DMS 273 treated with DMSO at 0.1 percent for 48 hours (cell line): Measurements from ENCODE around the gene DYRK2.

Experiments
- DNase-seq: peaks from one replicate; lab custom pipeline; 2025; lab: John Stamatoyannopoulos, UW

DYRK2 gene

DNA sequence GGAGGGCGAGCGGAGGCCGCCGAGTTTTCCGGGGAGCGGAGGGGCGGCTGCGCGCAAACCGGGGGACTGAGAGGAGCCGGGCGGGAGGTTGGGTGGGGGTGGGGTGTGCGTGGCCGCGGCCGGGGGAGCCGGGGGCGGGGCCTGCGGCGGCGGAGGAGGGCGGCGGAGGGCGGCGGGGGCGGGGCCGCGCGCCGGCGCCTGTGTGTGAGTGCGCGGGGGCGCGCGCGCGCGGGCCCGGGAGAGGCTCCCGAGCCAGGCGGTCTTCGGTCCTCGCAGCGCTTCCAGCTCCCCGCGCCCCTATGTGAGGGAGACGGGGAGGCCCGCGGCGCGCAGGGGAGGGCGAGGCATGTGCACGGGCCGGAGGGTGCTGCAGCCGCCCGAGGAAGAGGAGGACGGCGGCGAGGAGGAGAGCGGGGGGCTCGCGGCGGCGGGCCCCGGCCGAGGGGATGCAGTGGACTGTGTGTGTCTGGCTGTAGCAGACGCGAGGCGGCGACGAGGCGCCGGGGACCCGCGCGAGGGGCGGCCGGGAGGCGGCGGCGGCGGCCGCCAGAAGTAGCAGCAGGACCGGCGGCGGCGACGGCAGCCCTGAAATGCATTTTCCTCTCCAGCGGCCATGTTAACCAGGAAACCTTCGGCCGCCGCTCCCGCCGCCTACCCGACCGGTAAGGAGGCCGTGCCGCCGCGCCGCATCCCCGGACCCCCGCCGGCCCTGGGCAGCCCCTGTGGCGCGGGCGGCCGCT lies at the start of gene DYRK2:
Gene DYRK2, plus strand, starts transcription at position 225 of the 740 bp plus-strand sequence. Its CDS starts 389 bp downstream, at position 614.
- peak; percentile 49 for DNase-seq

DNA sequence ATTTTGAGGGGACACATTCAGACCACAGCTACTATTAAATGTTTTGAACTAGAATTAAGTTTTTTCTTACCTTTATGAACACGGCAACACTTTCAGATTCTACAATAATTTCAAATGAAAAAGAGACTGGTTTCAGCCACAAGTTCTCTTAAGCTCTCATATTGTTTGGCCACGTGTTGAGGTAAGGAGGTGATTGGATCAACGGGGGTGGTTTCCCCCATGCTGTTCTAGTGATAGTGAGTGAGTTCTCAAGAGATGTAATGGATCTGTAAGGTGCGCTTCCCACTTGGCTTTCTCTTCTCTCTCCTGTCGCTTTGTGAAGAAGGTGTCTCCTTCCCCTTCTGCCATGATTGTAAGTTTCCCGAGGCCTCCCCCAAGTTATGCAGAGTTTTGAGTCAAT lies 48.9 kb upstream of the DYRK2 start:
- DNase-seq: no peak

DNA sequence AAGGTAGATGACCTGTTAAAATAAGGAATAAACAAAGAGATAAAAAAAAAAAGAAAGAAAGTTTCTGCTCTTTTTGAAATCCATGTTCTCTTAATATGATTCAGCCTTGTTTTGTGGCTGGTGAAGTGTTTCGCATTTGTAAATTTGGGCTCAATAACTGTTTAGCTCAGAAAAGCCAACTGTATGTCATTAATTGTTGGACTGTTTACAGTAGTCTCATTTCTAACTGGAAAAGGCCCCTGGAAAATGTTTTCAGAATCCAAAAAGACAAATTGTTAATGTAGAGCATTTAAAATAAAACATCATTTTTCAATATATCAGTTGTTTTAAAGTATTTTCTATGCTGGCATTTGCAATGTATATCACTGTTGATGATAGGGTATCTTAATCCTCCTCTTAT lies 47.4 kb upstream of the DYRK2 start:
- no peak for DNase-seq

- DNase-seq: peak; percentile 50
Observed at GRCh38 chr12:67609226-67609870, 39.2 kb upstream of the DYRK2 start.

- no peak for DNase-seq
Observed at GRCh38 chr12:67613040-67613439, 35.5 kb upstream of the DYRK2 start.

GRCh38 chr12:67617629-67618028 lies 30.9 kb upstream of the DYRK2 start:
- no peak for DNase-seq

- DNase-seq: no peak
Observed at GRCh38 chr12:67618303-67618702, 30.2 kb upstream of the DYRK2 start.

- DNase-seq: no peak
Observed at GRCh38 chr12:67621112-67621511, 27.4 kb upstream of the DYRK2 start.

- no peak for DNase-seq
Observed at GRCh38 chr12:67621926-67622325, 26.6 kb upstream of the DYRK2 start.

GRCh38 chr12:67623259-67623658 lies 25.3 kb upstream of the DYRK2 start:
- DNase-seq: no peak

DNA sequence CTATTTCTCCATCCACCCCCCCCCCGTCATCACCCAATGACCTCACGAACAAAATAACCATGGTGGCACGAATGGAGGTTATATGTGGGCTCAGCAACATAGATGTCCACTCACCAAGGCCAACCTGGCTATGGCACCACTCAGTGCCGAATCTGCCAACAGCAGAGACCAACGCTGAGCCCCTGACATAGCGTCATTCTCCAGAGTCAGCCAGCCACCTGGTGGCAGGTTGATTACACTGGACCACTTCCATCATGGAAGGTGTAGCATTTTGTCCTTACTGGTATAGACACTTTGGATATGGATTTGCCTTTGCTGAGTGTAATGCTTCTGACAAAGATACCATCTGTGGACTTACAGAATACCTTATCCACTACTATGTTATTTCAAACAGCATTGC lies 24.2 kb upstream of the DYRK2 start:
- no peak for DNase-seq

- no peak for DNase-seq
Observed at GRCh38 chr12:67625004-67625403, 23.5 kb upstream of the DYRK2 start.

DNA sequence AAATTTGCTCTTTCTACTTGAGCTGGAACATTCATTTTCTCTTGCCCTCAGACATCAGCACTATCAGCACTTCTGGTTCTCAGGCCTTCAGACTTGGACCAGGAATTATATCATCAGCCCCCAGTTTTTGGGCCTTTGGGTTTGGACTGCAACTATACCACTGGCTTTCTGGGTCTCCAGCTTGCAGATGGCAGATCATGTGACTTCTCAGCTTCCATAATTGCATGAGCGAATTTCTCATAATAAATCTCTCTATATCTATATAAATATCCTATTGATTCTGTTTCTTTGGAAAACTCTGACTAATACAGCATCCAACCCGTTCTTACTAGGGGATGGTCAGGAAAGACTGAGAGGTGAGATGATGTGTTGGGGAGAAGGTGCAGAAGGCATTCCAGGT lies 22.4 kb upstream of the DYRK2 start:
- no peak for DNase-seq

DNA sequence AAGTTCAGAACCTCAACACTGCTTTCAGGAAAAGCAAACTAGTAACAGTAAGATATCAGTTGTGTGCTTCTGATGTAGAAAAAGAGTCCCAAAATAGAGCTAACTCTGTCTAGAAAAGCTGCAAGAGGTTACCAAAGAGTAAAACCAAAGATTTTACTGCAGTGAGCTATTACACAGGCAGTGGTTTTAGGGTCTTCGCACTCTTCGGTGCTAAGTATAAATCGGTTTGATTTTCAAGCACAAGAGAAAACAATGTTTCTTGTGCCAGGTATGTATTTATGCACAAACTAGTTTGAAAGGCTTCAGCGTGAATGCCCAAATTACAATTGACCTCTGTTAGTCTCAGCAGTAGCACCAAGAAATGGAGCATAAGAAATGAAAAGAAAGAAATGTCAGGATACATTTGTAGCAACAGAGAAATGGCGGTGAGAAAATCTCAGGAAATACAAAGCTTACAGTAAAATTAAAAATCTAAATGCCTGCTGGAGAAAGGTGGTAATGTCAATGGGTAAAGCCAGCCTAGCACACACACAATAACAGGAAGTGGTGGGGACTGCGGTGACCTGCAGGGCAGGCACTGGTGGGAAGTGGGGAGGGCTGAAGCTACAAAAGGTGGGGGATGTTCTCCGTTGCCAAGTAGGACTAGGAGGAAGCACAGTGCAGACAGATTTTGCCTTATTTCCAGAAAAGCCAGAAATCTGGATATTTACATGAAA lies 18.0 kb upstream of the DYRK2 start:
- DNase-seq: no peak

GRCh38 chr12:67632005-67632404 lies 16.5 kb upstream of the DYRK2 start:
- DNase-seq: no peak

DNA sequence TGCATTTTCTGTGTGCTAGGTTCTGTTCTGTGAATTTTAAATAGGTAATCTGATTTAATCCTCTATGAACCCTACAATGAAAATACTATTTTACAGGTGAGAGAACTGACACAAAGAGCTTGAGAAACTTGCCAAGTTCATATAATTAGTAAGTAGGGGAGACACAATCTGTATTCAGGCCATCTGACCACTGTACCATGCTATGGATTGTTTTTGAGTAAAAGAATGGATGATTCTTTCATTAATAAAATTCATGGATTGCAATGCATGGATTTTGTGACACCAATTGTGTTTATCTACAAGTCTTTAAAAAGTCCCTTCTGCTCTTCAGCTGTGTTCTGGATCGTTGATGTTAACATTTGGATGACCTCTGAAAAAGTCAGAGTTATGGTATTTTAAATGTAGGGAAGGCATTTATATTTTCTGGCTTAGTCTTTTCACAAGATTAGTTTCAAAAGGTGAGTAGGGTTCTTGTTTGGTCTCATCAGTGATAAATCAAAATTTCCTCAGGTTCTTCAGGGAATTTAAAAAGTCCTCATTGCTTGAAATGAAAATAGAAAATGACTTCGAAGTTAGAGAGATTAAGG lies 15.4 kb upstream of the DYRK2 start:
- DNase-seq: no peak

DNA sequence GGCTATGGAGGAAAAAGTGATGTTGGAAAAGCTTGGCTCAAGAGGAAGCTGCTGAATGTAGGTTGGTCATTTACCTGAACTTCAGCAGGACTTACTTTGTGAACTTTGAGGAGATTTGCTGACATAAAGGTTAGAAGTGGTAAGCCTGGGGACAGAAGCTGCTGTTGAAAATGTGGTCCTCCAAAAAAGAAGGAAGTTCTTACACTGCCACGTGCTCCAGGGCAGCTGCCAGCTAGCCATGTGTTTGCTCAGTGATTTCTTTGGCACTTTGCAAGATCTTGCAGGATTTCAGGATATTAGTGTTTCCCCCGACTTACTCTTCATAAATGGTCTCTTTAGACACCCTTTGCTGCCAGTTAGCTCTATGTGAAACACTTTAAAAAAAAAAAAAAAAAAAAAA lies 14.8 kb upstream of the DYRK2 start:
- DNase-seq: no peak

DNA sequence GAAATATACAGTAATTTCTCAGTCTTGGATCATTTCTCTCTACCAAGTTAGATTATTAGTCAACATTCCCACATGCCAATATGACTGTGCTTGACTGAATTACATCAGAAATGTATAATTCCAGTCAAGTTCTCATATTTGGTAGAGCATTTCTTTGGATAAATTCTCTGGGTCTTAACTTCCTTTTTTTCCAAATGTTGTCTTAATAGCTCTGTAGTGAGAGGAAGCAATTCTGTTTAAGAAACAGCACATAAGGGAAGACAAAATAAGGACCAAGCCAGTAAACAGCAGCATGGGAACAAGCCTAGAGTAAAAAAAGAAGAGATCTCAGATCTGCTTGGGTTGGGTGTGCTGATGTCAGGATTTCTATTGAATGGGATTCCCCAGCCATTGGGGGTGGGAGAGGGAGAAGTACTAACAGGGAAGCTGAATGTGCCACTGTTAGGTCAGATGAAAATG lies 14.2 kb upstream of the DYRK2 start:
- no peak for DNase-seq

- no peak for DNase-seq
Observed at GRCh38 chr12:67637718-67638117, 10.8 kb upstream of the DYRK2 start.

DNA sequence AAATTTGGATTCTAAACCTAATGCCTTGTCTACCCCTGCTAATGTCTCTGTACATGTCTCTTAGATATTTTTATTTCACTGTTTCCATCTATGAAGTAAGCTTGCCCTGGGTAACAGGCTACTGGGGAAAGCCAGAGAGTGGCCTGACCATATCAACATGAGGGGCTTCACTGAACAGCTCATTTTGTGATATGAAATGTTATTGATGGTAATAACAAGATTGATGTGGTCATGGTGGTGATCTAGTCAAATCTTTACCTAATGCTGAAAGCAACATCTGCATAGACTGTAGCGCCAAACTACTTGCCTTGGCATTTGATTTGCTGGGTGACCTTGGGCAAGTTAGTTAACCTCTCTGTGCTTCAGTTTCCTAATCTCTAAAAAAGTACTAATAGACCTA lies 9.9 kb upstream of the DYRK2 start:
- DNase-seq: no peak

DNA sequence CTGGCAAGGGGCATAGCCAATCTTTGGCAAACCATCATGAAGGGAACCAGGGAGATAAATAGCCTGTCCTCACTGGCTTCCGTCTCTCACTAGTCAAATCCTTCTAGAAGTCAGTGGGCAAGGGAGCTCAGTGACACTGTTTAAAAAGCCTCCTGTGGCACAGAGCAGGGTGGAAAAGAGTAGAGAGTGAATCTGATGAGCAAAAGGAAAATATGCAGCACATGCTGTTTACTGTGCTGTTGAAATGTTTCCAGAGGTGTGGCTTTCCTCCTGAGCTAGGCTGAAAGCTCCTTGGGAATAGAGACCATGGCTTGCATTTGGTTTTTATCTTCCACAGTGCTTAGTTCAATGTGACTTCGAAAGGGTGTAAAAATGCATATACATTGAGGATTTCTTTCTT lies 7.7 kb upstream of the DYRK2 start:
- DNase-seq: no peak

- DNase-seq: no peak
Observed at GRCh38 chr12:67645126-67645525, 3.4 kb upstream of the DYRK2 start.

- no peak for DNase-seq
Observed at GRCh38 chr12:67645601-67646000, 2.9 kb upstream of the DYRK2 start.
